ENCODE measurements around the gene BBIP1.

DNA sequence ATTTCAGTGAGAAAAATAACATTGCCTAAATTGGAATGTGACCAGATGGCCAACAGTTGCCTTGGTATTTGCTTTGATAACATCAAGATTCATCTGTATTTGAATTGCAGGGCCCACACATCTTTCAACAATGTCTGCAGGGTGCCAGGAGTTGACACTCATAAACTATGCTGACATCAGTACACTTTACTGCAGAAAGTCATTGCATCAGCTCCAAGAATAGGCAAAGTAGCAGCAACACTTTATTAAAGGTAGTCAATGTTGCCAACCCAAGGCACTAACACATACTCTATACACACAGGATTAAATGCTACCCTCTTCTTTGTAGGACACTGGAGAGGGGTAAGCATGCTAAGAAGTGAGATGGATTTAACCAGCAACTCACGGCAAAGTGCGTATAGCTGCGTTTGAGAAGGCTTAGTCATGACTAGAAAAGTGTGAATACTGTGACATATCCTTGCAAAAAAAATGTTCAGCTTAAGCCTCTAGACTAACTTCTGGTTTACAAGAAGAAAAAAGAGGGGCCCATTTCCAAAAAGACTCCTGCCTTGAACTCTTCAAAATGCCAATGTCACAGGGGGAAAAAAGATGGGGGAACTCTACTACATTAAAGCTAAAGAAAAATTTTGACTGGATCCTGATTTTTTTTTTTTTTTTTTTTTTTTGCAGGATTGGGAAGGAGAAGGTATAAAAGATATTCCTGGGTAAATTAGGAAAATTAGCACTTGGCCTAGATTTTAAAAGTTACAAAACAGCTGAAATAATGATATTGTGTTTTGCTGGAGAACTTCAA lies 2.2 kb downstream of the BBIP1 start:
- TF ChIP-seq, protein P1, sequence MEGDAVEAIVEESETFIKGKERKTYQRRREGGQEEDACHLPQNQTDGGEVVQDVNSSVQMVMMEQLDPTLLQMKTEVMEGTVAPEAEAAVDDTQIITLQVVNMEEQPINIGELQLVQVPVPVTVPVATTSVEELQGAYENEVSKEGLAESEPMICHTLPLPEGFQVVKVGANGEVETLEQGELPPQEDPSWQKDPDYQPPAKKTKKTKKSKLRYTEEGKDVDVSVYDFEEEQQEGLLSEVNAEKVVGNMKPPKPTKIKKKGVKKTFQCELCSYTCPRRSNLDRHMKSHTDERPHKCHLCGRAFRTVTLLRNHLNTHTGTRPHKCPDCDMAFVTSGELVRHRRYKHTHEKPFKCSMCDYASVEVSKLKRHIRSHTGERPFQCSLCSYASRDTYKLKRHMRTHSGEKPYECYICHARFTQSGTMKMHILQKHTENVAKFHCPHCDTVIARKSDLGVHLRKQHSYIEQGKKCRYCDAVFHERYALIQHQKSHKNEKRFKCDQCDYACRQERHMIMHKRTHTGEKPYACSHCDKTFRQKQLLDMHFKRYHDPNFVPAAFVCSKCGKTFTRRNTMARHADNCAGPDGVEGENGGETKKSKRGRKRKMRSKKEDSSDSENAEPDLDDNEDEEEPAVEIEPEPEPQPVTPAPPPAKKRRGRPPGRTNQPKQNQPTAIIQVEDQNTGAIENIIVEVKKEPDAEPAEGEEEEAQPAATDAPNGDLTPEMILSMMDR (IDR thresholded peaks at IDR 0.05) = no peak
- TF ChIP-seq POLR2A (IDR thresholded peaks at IDR 0.05) (no peak), EP300 (IDR thresholded peaks at IDR 0.05) (no peak)
